Progenitor cell of endocrine pancreas (in vitro differentiated cells): ENCODE results near the gene HES2. TPM values are rescaled to one million over a fixed set of nuclear protein-coding genes. Genes with fewer than 3 reads are reported as not detected.
"Not testable (repeated sequence)": the region's sequence is repeated elsewhere in the genome, so short reads cannot be mapped to it uniquely, and the experiment has no call there.

Source experiments
- DNase-seq: peaks from one replicate; pipeline ENCODE4 v3.0.0; 2021; ENCODE audit warnings: low spot score; ENCODE audit not compliant: unreplicated experiment
- H3K27ac Mint-ChIP-seq: 2 replicates; pipeline ENCODE4 v1.8.0; 2021; ENCODE audit warnings: mild to moderate bottlenecking, moderate library complexity, mixed read lengths
- H3K27me3 Mint-ChIP-seq: 2 replicates; pipeline ENCODE4 v1.8.0; 2021; ENCODE audit warnings: mixed read lengths
- H3K36me3 Mint-ChIP-seq: 2 replicates; pipeline ENCODE4 v1.8.0; 2022; ENCODE audit warnings: mixed read lengths; ENCODE audit not compliant: insufficient read depth
- H3K4me1 Mint-ChIP-seq: 2 replicates; pipeline ENCODE4 v1.8.0; 2021; ENCODE audit warnings: low read depth, mixed read lengths
- H3K4me3 Mint-ChIP-seq: 2 replicates; pipeline ENCODE4 v1.8.0; 2021; ENCODE audit warnings: low read depth, mild to moderate bottlenecking, moderate library complexity, mixed read lengths
- H3K9me3 Mint-ChIP-seq: 2 replicates; pipeline ENCODE4 v1.8.0; 2021; ENCODE audit warnings: low read depth, mixed read lengths
- CTCF ChIP-seq: fragments of 200-600 bp; sonication (generic); IDR thresholded peaks from one replicate; pipeline ENCODE4 v1.5.0; 2021; ENCODE audit warnings: antibody characterized with exemption, mild to moderate bottlenecking; ENCODE audit not compliant: unreplicated experiment
- total RNA-seq: library from RNA; stranded (reverse); gene quantifications from 2 replicates; pipeline ENCODE4 v1.2.1, GENCODE V29; 2021

HES2 gene
- total RNA-seq, 1 donor from 2014 or later: 0.12 TPM

GRCh38 chr1:6456800-6457466, 37.2 kb upstream of the HES2 start:
- H3K36me3 Mint-ChIP-seq: peaks cover 20% of the 10 kb centered on the region
- peaks cover 6% of the 10 kb centered on the region for H3K27me3 Mint-ChIP-seq
- no peaks in the 10 kb centered on the region for H3K9me3 Mint-ChIP-seq
- DNase-seq: no peak
- no peak for TF ChIP-seq CTCF
- no peaks in the 10 kb centered on the region for H3K4me1 Mint-ChIP-seq
- H3K4me3 Mint-ChIP-seq: no peak overlapping the region
- H3K27ac Mint-ChIP-seq: no peak overlapping the region

- not testable (repeated sequence) for DNase-seq, H3K27me3 Mint-ChIP-seq, H3K4me1 Mint-ChIP-seq, H3K9me3 Mint-ChIP-seq, H3K27ac Mint-ChIP-seq, H3K4me3 Mint-ChIP-seq
- H3K36me3 Mint-ChIP-seq: peaks cover 20% of the 10 kb centered on the region
Measured at GRCh38 chr1:6455752-6456520, 36.2 kb upstream of the HES2 start.

- Mint-ChIP-seq H3K9me3 (no peaks in the 10 kb centered on the region), H3K4me1 (peaks cover 7% of the 10 kb centered on the region)
- no peak for DNase-seq
Measured at GRCh38 chr1:6454856-6455751, 35.4 kb upstream of the HES2 start.

GRCh38 chr1:6453895-6454855, 34.5 kb upstream of the HES2 start:
- H3K9me3 Mint-ChIP-seq, H3K27ac Mint-ChIP-seq, H3K4me3 Mint-ChIP-seq, DNase-seq: not testable (repeated sequence)
- peaks cover 15% of the 10 kb centered on the region for H3K36me3 Mint-ChIP-seq
- peaks cover 14% of the 10 kb centered on the region for H3K4me1 Mint-ChIP-seq
- H3K27me3 Mint-ChIP-seq: peaks cover 10% of the 10 kb centered on the region

More at GRCh38 chr1:6454856-6455751, 35.4 kb upstream of the HES2 start:
- Mint-ChIP-seq H3K4me3 (no peak overlapping the region), H3K27ac (no peak overlapping the region), H3K36me3 (peaks cover 17% of the 10 kb centered on the region), H3K27me3 (peaks cover 6% of the 10 kb centered on the region)
- TF ChIP-seq CTCF: no peak

GRCh38 chr1:6450943-6451373, 31.2 kb upstream of the HES2 start:
- no peak for TF ChIP-seq CTCF
- H3K9me3 Mint-ChIP-seq: no peaks in the 10 kb centered on the region

GRCh38 chr1:6450486-6450885, 30.8 kb upstream of the HES2 start:
- peaks cover 19% of the 10 kb centered on the region for H3K4me1 Mint-ChIP-seq
- not testable (repeated sequence) for H3K36me3 Mint-ChIP-seq, H3K9me3 Mint-ChIP-seq, DNase-seq, H3K27ac Mint-ChIP-seq
- H3K27me3 Mint-ChIP-seq: peaks cover 10% of the 10 kb centered on the region
- H3K4me3 Mint-ChIP-seq: peak overlapping the region; percentile 54

More at GRCh38 chr1:6450943-6451373, 31.2 kb upstream of the HES2 start:
- H3K27me3 Mint-ChIP-seq: peaks cover 10% of the 10 kb centered on the region
- no peak for DNase-seq
- H3K36me3 Mint-ChIP-seq: peaks cover 8% of the 10 kb centered on the region
- peaks cover 19% of the 10 kb centered on the region for H3K4me1 Mint-ChIP-seq
- H3K4me3 Mint-ChIP-seq: peak overlapping the region; percentile 54
- peak overlapping the region; percentile 45 for H3K27ac Mint-ChIP-seq
